HG02798 (cell line): ENCODE results near the gene PLBD2.

Source experiments
- ATAC-seq: cut with Tn5 transposase; IDR thresholded peaks from one replicate; pipeline ENCODE4 v1.9.1; 2021; ENCODE audit warnings: mild to moderate bottlenecking; ENCODE audit not compliant: unreplicated experiment, poor library complexity

Gene PLBD2

DNA sequence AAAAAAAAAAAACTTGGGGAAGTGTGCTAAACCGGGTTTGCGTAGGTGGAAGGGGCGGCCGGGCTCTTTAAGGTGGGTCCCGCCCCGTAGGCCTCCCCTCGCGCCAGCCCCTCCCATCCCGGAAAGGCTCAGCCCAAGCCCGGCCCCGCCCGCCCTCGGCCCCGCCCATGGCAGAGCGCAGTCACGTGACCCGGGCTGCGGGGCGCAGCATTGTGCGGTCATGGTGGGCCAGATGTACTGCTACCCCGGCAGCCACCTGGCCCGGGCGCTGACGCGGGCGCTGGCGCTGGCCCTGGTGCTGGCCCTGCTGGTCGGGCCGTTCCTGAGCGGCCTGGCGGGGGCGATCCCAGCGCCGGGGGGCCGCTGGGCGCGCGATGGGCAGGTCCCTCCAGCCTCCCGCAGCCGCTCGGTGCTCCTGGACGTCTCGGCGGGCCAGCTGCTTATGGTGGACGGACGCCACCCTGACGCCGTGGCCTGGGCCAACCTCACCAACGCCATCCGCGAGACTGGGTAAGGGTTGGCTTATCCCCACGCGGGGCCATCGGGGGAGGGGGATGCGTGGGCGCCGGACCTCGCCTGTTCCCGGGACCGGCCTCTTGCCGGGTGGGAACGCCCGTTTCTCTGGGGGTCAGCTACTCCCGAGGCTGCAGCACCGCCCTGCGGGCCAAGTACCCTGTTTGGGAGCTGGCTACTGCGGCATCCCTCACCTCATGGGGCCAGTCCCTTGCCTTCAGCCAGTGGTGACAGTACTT, at the start of gene PLBD2:
PLBD2 (plus strand) TSS at position 207 of the 752 bp plus-strand sequence; CDS start at position 221, 14 bp downstream.
- ATAC-seq: peak; percentile 92

DNA sequence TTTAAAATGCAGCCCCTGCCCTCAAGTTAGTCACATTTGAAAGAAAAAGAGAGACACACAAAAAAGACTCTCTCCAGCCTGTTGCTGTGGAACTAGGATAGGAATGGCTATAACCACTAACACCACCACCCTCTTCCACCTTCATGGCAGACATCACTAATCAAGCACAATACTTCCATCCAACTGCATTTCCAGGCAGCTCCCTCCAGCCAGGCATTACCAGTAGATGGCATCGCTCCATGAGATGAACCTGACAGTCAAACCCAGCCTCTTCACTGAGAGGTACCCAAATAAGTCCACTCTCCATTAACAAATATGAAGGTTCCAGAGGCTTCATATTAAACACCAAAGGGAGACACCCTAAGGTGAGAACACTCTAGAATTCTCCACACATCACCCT, 47.9 kb upstream of the PLBD2 start:
- no peak for ATAC-seq

DNA sequence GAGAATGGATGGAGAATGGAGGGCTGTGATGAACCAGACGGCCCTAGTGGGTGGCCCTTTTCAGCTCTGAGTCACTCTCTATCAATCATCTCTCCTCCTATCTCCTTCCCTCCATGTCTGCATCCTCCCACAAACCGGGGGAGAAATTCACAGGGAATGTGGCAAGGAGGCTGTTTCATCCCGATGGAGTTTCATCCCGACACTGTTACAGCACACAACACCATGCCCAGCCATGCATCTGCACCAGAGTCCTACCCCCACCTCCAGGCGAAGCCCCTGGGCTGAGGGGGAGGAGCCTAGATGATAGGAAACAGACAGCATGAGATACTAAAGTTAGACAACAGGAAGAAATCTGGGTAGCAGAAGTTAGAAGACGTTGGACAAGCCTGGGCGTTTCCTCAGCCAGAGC, 44.3 kb upstream of the PLBD2 start:
- ATAC-seq: no peak

DNA sequence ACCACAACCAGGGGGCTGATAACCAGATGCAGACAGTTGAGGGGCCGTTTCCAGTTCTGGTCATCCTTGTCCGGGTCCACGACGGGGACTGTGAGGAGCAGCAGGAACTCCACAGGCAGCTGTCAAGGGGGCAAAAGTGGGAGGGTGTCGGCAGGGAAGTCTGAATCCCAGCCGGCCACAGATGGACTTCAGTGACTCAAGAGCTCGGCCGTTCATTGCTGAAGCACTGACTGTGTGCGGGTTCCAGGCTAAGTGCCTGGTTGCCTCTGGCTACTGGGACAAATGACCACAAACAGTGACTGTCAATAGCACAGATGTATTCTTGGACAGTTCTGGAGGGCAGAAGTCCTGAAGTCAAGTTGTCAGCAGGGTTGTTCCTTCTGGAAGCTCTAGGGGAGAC, 43.0 kb upstream of the PLBD2 start:
- ATAC-seq: no peak

DNA sequence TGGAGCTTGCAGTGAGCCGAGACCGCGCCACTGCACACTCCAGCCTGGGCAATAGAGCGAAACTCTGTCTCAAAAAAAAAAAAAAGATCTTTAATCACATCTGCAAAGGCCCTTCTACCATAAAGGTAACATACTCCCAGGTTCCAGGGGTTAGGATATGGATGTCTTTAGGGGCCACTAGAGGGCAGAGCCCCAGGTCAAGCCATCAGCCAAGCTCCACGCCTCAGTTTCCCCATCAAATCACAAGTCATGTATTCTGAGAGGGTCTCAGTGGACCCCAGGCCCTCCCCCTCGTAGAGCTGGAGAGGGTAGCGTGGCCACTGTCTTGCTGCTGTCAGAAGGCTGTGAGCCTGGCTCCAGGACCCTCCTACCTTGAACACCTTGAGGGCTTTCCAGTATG, 42.2 kb upstream of the PLBD2 start:
- ATAC-seq: no peak

GRCh38 chr12:113317122-113317521, 41.3 kb upstream of the PLBD2 start:
- no peak for ATAC-seq

- ATAC-seq: no peak
Measured at GRCh38 chr12:113318046-113318656, 40.2 kb upstream of the PLBD2 start.

DNA sequence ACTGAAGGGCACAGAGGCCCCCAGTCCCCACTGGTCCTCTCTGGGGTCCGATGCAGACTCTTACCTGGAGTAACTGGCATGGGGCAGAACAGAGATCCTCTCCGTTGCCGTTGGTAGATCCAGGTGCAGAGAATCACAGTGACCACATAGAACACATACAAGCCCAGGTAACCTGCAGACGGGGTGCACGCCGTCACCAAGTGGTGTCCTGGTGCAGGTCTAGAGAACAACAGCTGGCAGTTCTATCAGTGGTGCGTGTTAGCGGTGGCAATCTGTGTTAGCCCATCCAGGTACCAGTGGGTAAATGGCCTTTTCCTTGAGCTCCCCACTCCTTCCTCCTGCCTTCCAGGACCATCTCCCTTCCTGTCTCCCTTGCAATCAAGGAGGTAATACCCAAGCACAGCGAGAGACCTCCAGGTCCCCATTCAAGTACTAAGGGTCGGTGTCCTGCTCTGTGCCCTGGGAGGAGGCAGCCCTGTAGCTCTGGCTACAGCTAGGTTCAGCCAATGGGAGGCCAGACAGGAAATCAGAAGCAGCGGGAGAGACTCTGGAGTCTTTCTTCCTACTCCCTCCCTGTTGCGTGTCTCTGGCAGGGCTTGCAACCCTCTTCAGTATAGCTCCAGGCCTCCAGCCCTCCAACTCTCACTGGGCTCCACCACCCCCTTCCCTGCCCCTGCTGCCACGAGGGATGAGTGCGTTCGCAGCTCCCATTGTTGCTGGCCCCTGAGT, 39.3 kb upstream of the PLBD2 start:
- ATAC-seq: no peak

GRCh38 chr12:113320401-113320800, 38.0 kb upstream of the PLBD2 start:
- no peak for ATAC-seq

GRCh38 chr12:113322343-113322742, 36.0 kb upstream of the PLBD2 start:
- no peak for ATAC-seq

DNA sequence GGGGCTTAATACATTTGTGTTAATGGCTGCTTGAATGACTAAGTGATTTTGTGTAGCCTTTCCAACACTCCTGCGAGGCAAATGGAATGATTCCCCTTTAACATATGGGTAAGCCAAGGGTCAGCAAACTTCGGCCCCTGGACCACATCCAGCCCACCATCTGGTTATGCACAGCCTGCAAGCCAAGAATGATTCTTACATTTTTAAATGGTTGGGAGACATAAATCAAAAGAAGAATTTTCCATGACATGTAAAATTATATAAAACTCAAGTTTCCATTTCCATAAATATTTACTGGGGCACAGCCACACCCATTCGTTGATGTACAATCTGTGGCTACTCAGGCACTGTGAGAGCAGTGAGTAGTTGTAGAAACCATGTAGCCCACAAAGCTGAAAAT, 32.5 kb upstream of the PLBD2 start:
- no peak for ATAC-seq

GRCh38 chr12:113326775-113327395, 31.5 kb upstream of the PLBD2 start:
- no peak for ATAC-seq

- ATAC-seq: no peak
Measured at GRCh38 chr12:113328368-113328889, 30.0 kb upstream of the PLBD2 start.

- ATAC-seq: no peak
Measured at GRCh38 chr12:113329022-113329790, 29.2 kb upstream of the PLBD2 start.

GRCh38 chr12:113329791-113330417, 28.5 kb upstream of the PLBD2 start:
- no peak for ATAC-seq

- no peak for ATAC-seq
Measured at GRCh38 chr12:113330505-113330904, 27.9 kb upstream of the PLBD2 start.

GRCh38 chr12:113332688-113333417, 25.5 kb upstream of the PLBD2 start:
- no peak for ATAC-seq

GRCh38 chr12:113333418-113333750, 25.0 kb upstream of the PLBD2 start:
- no peak for ATAC-seq
